ENCODE data around the gene ANKRD13D. TPM values are rescaled to one million over a fixed set of nuclear protein-coding genes. Genes with fewer than 3 reads are reported as not detected.

The ANKRD13D gene
- total RNA-seq, 1 experiment from 2014 or later: 79.6 TPM

GRCh38 chr11:67320011-67320410 is 30.9 kb downstream of the ANKRD13D start:
- intact Hi-C loops (cut with micrococcal nuclease; ENCODE audit: unreplicated experiment): no loop called here
- no TSS peak for BruUV-seq (replicated peaks)

GRCh38 chr11:67320691-67321090 is 31.6 kb downstream of the ANKRD13D start:
- POLR2A ChIA-PET (ENCODE audit: unreplicated experiment): no interaction called here
- H3K4me1 ChIP-seq (replicated peaks; ENCODE audit: insufficient read depth): peaks cover 15% of the 10 kb centered on the region
- no peaks in the 10 kb centered on the region for H4K20me1 ChIP-seq (ENCODE audit: insufficient read depth)
- no peaks in the 10 kb centered on the region for H3K27me3 ChIP-seq (ENCODE audit: insufficient read depth, low read depth)
- H3K27ac ChIP-seq: no peak overlapping the region
- H3K9me2 ChIP-seq (ENCODE audit: insufficient read depth): no peaks in the 10 kb centered on the region
- TF ChIP-seq EZH2 (IDR thresholded peaks at IDR 0.05; ENCODE audit: low read depth): no peak
- TF ChIP-seq, protein P1, sequence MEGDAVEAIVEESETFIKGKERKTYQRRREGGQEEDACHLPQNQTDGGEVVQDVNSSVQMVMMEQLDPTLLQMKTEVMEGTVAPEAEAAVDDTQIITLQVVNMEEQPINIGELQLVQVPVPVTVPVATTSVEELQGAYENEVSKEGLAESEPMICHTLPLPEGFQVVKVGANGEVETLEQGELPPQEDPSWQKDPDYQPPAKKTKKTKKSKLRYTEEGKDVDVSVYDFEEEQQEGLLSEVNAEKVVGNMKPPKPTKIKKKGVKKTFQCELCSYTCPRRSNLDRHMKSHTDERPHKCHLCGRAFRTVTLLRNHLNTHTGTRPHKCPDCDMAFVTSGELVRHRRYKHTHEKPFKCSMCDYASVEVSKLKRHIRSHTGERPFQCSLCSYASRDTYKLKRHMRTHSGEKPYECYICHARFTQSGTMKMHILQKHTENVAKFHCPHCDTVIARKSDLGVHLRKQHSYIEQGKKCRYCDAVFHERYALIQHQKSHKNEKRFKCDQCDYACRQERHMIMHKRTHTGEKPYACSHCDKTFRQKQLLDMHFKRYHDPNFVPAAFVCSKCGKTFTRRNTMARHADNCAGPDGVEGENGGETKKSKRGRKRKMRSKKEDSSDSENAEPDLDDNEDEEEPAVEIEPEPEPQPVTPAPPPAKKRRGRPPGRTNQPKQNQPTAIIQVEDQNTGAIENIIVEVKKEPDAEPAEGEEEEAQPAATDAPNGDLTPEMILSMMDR (conservative IDR thresholded peaks at IDR 0.05): no peak
- no peaks in the 10 kb centered on the region for H3K36me3 ChIP-seq (ENCODE audit: low read depth)
- no peak for DNase-seq
- CTCF ChIA-PET: interaction anchor here (0.6 to 0.8 kb wide), 2 partner anchors 26 to 1098 kb away, joined by 3 to 4 read pairs; no protein-coding TSS in a partner anchor
- no peak overlapping the region for H2AFZ ChIP-seq
- intact Hi-C loops (cut with micrococcal nuclease; ENCODE audit: unreplicated experiment): no loop called here
- BruUV-seq (replicated peaks): no TSS peak
- no peak overlapping the region for H3K4me2 ChIP-seq
- peaks cover 30% of the 10 kb centered on the region for H3K79me2 ChIP-seq (ENCODE audit: low read depth)
- no peak overlapping the region for H3K4me3 ChIP-seq
- H3K9me3 ChIP-seq (ENCODE audit: insufficient read depth, low read depth): no peaks in the 10 kb centered on the region
- peaks cover 21% of the 10 kb centered on the region; the same call in 1 of the 2 replicates for H3F3A ChIP-seq (ENCODE audit: insufficient read depth, low read depth)

More at GRCh38 chr11:67320011-67320410, 30.9 kb downstream of the ANKRD13D start:
- ChIA-PET CTCF (interaction anchor here (0.6 to 0.8 kb wide), 2 partner anchors 26 to 1098 kb away, joined by 3 to 4 read pairs; no protein-coding TSS in a partner anchor), POLR2A (ENCODE audit: unreplicated experiment) (no interaction called here)
- H3F3A ChIP-seq (ENCODE audit: insufficient read depth, low read depth): peaks cover 25% of the 10 kb centered on the region; the same call in 1 of the 2 replicates
- H3K4me3 ChIP-seq: no peak overlapping the region
- H3K27ac ChIP-seq: no peak overlapping the region
- no peaks in the 10 kb centered on the region for H3K9me3 ChIP-seq (ENCODE audit: insufficient read depth, low read depth)
- no peaks in the 10 kb centered on the region for H3K36me3 ChIP-seq (ENCODE audit: low read depth)
- peaks cover 17% of the 10 kb centered on the region for H3K4me1 ChIP-seq (replicated peaks; ENCODE audit: insufficient read depth)
- H3K27me3 ChIP-seq (ENCODE audit: insufficient read depth, low read depth): no peaks in the 10 kb centered on the region
- H2AFZ ChIP-seq: no peak overlapping the region
- no peak overlapping the region; the same call in 1 of the 2 replicates for H3K4me2 ChIP-seq
- no peaks in the 10 kb centered on the region for H3K9me2 ChIP-seq (ENCODE audit: insufficient read depth)
- DNase-seq: no peak
- TF ChIP-seq EZH2 (IDR thresholded peaks at IDR 0.05; ENCODE audit: low read depth): no peak
- TF ChIP-seq, protein P1 (conservative IDR thresholded peaks at IDR 0.05): no peak
- H4K20me1 ChIP-seq (ENCODE audit: insufficient read depth): no peaks in the 10 kb centered on the region
- peaks cover 30% of the 10 kb centered on the region for H3K79me2 ChIP-seq (ENCODE audit: low read depth)

DNA sequence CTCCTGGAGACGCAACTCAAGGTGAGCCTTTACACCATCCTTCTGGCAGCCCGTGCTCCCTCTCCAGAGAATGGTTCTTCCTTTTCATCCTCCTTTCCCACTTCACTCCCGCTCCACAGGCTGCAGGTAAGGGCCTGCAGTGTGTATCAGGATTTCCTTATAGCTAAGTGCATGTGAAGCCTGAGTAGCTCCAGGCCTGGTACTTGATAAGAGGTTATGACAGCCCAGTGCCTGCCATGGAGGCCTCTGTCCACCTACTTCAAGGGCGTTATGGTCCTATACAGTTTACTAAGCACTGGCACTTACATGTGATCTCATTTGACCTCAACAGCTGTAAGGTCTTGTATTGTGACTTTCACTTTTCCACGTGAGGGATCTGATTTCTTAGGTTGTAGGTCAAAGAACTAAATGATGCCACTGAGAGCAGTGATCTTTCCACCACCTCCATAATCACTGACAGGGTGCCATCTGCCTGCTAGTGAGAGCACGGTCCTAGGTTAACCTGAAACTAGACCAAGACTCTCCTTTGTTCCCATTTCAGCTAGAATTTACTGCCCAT is 32.3 kb downstream of the ANKRD13D start:
- H3K4me1 ChIP-seq (replicated peaks; ENCODE audit: insufficient read depth): peaks cover 12% of the 10 kb centered on the region
- CTCF ChIA-PET: interaction anchor here (0.5 kb wide), 1 partner anchor 69 kb away, joined by 14 read pairs; no protein-coding TSS in a partner anchor
- POLR2A ChIA-PET (ENCODE audit: unreplicated experiment): interaction anchor here (0.5 kb wide), 1 partner anchor 17 kb away, joined by 5 read pairs; no protein-coding TSS in a partner anchor
- H3K9me3 ChIP-seq (ENCODE audit: insufficient read depth, low read depth): no peaks in the 10 kb centered on the region
- H3K9me2 ChIP-seq (ENCODE audit: insufficient read depth): no peaks in the 10 kb centered on the region
- intact Hi-C loops (cut with micrococcal nuclease; ENCODE audit: unreplicated experiment): no loop called here
- no peaks in the 10 kb centered on the region for H3K36me3 ChIP-seq (ENCODE audit: low read depth)
- H3F3A ChIP-seq (ENCODE audit: insufficient read depth, low read depth): peaks cover 27% of the 10 kb centered on the region; the same call in 1 of the 2 replicates
- no peak overlapping the region for H3K4me3 ChIP-seq
- TF ChIP-seq, protein P1 (conservative IDR thresholded peaks at IDR 0.05): no peak
- no peak for TF ChIP-seq EZH2 (IDR thresholded peaks at IDR 0.05; ENCODE audit: low read depth)
- H3K27ac ChIP-seq: no peak overlapping the region
- no peak for DNase-seq
- no peak overlapping the region for H2AFZ ChIP-seq
- H3K79me2 ChIP-seq (ENCODE audit: low read depth): peaks cover 30% of the 10 kb centered on the region
- H3K27me3 ChIP-seq (ENCODE audit: insufficient read depth, low read depth): no peaks in the 10 kb centered on the region
- H4K20me1 ChIP-seq (ENCODE audit: insufficient read depth): no peaks in the 10 kb centered on the region
- no TSS peak for BruUV-seq (replicated peaks)
- no peak overlapping the region for H3K4me2 ChIP-seq

All from PC-9 (cell line).